B cell (primary cell): Measurements from ENCODE around the gene ADPRH. TPM values are rescaled to one million over a fixed set of nuclear protein-coding genes. Genes with fewer than 3 reads are reported as not detected.

ENCODE experiments used
- ATAC-seq: fragments of 200-7000 bp; cut with Tn5 transposase; one replicate; pipeline ENCODE4 v1.10.0; 2021; ENCODE audit warnings: low read depth, mild to moderate bottlenecking, moderate number of reproducible peaks, moderate library complexity
- CTCF ChIA-PET: fragments of 350-600 bp; sonication (Branson Sonifier 250); formaldehyde crosslinking; loops from one replicate; lab custom pipeline; 2021; ENCODE audit warnings: antibody characterized with exemption, inconsistent platforms; lab: Charles Lee
- POLR2A ChIA-PET: fragments of 350-600 bp; sonication (Branson Sonifier 250); formaldehyde crosslinking; loops from one replicate; lab custom pipeline; 2021; ENCODE audit warnings: antibody characterized with exemption; lab: Charles Lee
- DNase-seq: peaks from one replicate; pipeline ENCODE4 v3.0.0; 2013
- H2AFZ ChIP-seq: 2 replicates; pipeline ENCODE4 v1.6.1; 2012; ENCODE audit warnings: mild to moderate bottlenecking, low read depth, low read length; ENCODE audit not compliant: insufficient read depth, poor library complexity, severe bottlenecking
- H3K27ac ChIP-seq, 2 donors: 1 replicate in 1 of 2; 2 replicates in 1 of 2; pipeline ENCODE4 v1.5.1; 2012 to 2013; ENCODE audit warnings: low read length in 2 of 2, mild to moderate bottlenecking in 2 of 2, moderate library complexity in 1 of 2
- H3K27me3 ChIP-seq, 4 experiments: fragments of 200-600 bp in 1 of 4; sonication (generic) in 1 of 4; replicated peaks in 1 of 4; 1 replicate in 2 of 4; 2 replicates in 2 of 4; pipeline versions ENCODE4 v1.6.1 to v1.7.0; 2013 to 2016; ENCODE audit warnings: low read length in 3 of 4, mild to moderate bottlenecking in 2 of 4, mixed read lengths in 1 of 4, moderate library complexity in 1 of 4; ENCODE audit not compliant: insufficient read depth in 4 of 4, control insufficient read depth in 3 of 4; ENCODE audit errors: control extremely low read depth in 1 of 4
- H3K36me3 ChIP-seq, 2 experiments: replicated peaks in 1 of 2; 1 replicate in 1 of 2; 2 replicates in 1 of 2; pipeline versions ENCODE4 v1.6.1 to v1.7.1; 2013; ENCODE audit warnings: low read length in 1 of 2; ENCODE audit not compliant: insufficient read depth in 2 of 2, control insufficient read depth in 1 of 2; ENCODE audit errors: control extremely low read depth in 1 of 2, extremely low read depth in 1 of 2
- H3K4me1 ChIP-seq, 2 donors: fragments of 200-600 bp in 1 of 2; sonication (generic) in 1 of 2; 1 replicate in 1 of 2; 2 replicates in 1 of 2; pipeline versions ENCODE4 v1.5.1 to v1.6.1; 2013 to 2017; ENCODE audit warnings: low read length in 2 of 2; ENCODE audit not compliant: control insufficient read depth in 2 of 2, insufficient read depth in 2 of 2
- H3K4me2 ChIP-seq: replicated peaks from 2 replicates; pipeline ENCODE3; 2012; ENCODE audit warnings: mild to moderate bottlenecking, low read depth, low read length; ENCODE audit not compliant: poor library complexity, severe bottlenecking
- H3K4me3 ChIP-seq, 5 experiments: fragments of 200-600 bp in 1 of 5; sonication (generic) in 1 of 5; 1 replicate in 3 of 5; 2 replicates in 2 of 5; pipeline versions ENCODE4 v1.5.1 to v1.7.0; 2011 to 2016; ENCODE audit warnings: low read length in 4 of 5, mild to moderate bottlenecking in 4 of 5, low read depth in 2 of 5, control low read depth in 1 of 5, moderate library complexity in 1 of 5; ENCODE audit not compliant: insufficient read depth in 1 of 5; ENCODE audit errors: control extremely low read depth in 1 of 5, extremely low read depth in 1 of 5
- H3K79me2 ChIP-seq: fragments of 200-600 bp; sonication (generic); one replicate; pipeline ENCODE4 v1.6.0; 2016; ENCODE audit warnings: low read length; ENCODE audit not compliant: control insufficient read depth, insufficient read depth
- H3K9ac ChIP-seq: fragments of 200-600 bp; sonication (generic); 2 replicates; pipeline ENCODE4 v1.6.1; 2017; ENCODE audit warnings: mild to moderate bottlenecking, low read length, moderate library complexity
- H3K9me3 ChIP-seq, 3 donors: one replicate each; pipeline versions ENCODE4 v1.6.1 to v1.7.1; 2013; ENCODE audit warnings: low read length in 2 of 3; ENCODE audit not compliant: control insufficient read depth in 2 of 3, insufficient read depth in 1 of 3; ENCODE audit errors: control extremely low read depth in 1 of 3
- H4K20me1 ChIP-seq: 2 replicates; pipeline ENCODE4 v1.6.0; 2012; ENCODE audit warnings: mild to moderate bottlenecking, low read length; ENCODE audit not compliant: insufficient read depth, control insufficient read depth, poor library complexity, severe bottlenecking
- H3K27ac Mint-ChIP-seq: one replicate; pipeline ENCODE4 v1.8.0; 2021; ENCODE audit warnings: mixed read lengths
- H3K27me3 Mint-ChIP-seq: one replicate; pipeline ENCODE4 v1.8.0; 2021; ENCODE audit warnings: mixed read lengths
- H3K4me1 Mint-ChIP-seq: one replicate; pipeline ENCODE4 v1.8.0; 2021; ENCODE audit warnings: mixed read lengths
- H3K4me3 Mint-ChIP-seq: one replicate; pipeline ENCODE4 v1.8.0; 2021; ENCODE audit warnings: mixed read lengths
- H3K9me3 Mint-ChIP-seq: one replicate; pipeline ENCODE4 v1.8.0; 2022; ENCODE audit warnings: mixed read lengths; ENCODE audit not compliant: insufficient read depth
- EZH2 ChIP-seq: IDR thresholded peaks from 2 replicates; pipeline ENCODE4 v1.6.1; 2012; ENCODE audit warnings: borderline replicate concordance, low read depth, mild to moderate bottlenecking, moderate library complexity, low read length; ENCODE audit not compliant: insufficient read depth, poor library complexity, severe bottlenecking
- WGBS: methylation state at CpG from one replicate; pipeline ENCODE4 v1.1.5; 2013; ENCODE audit warnings: missing lambda C conversion rate; ENCODE audit not compliant: insufficient coverage; 5-methylcytosine and 5-hydroxymethylcytosine counted together
- intact Hi-C: fragments of 100-400 bp; cut with micrococcal nuclease; formaldehyde crosslinking; loops from one replicate; pipeline ENCODE4 v1.10.0; 2022
- polyA plus RNA-seq: library from polyadenylated mRNA; depleted of rRNA; stranded (reverse); fragments of >200 nt; gene quantifications from 2 replicates; pipeline ENCODE4 v1.2.3, GENCODE V29; 2012
- total RNA-seq, 2 donors: library from RNA; stranded (reverse); fragments of 120-200 nt in 1 of 2; gene quantifications; 1 replicate in 1 of 2; 2 replicates in 1 of 2; pipeline versions ENCODE4 v1.2.3 to v1.2.4, GENCODE V29; 2013 to 2022
- TF ChIP-seq, protein P1 (sequence below): fragments of 200-600 bp; IDR thresholded peaks from one replicate; pipeline ENCODE4 v1.8.0; 2022; ENCODE audit warnings: antibody characterized with exemption, mild to moderate bottlenecking

Gene ADPRH
- total and polyA plus RNA-seq, 2 donors (not counting 1 experiment from before 2014, with no cell fraction given), result 10.0 to 24.5 TPM

DNA sequence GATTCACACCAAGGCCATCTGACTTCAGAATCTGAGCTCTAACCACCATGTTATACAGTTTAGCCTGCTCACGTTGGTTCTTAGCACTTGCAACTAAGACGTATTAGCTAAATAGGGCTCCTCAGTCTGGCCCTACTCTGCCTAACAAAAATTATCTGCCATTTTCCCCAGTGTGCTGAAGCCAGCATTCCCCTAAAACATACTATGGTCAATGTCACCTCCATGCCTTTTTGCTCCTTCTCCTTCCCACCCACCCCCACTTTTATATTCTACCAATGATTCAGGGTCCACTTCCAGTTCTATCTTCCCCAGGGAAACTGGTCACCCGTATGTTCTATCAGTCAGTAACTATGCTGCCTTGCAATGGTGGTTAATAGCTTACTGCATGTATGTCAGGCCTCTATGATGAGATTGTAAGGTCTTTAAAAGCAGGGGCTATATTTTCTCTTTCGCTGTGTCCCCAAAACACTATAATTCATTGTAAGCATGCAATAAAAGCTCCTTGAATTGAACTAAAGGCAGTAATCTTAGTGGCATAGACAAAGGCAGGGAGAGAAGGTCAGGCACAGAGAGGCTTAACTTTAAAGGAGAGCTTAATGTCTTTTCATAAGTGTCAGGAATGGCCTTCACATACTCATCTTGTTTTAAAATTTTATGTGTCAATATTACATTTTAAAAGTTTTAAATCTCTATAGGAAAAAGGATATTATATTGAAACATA lies 57.8 kb downstream of the ADPRH start:
- Mint-ChIP-seq H3K9me3 (peaks cover 4% of the 10 kb centered on the region), H3K4me1 (peaks cover 24% of the 10 kb centered on the region), H3K4me3 (no peak overlapping the region), H3K27me3 (no peaks in the 10 kb centered on the region), H3K27ac (no peak overlapping the region)
- no peak for ATAC-seq
- ChIA-PET CTCF (no interaction called here), POLR2A (no interaction called here)
- Histone ChIP-seq H3K79me2 (no peaks in the 10 kb centered on the region), H3K4me1 (peaks cover 16 to 20% of the 10 kb centered on the region in 2 donors), H4K20me1 (no peaks in the 10 kb centered on the region), H3K4me2 (no peak overlapping the region), H3K9me3 (no peaks in the 10 kb centered on the region), H3K27me3 (no peaks in the 10 kb centered on the region), H2AFZ (no peak overlapping the region), H3K9ac (no peak overlapping the region), H3K36me3 (peaks cover 0 to 2% of the 10 kb centered on the region in 2 experiments), H3K4me3 (no peak overlapping the region), H3K27ac (no peak overlapping the region)
- intact Hi-C loops, result no loop called here
- WGBS, result 86% methylated on average over 2 of the region's 4 CpGs
- no peak for TF ChIP-seq EZH2
- TF ChIP-seq, protein P1, sequence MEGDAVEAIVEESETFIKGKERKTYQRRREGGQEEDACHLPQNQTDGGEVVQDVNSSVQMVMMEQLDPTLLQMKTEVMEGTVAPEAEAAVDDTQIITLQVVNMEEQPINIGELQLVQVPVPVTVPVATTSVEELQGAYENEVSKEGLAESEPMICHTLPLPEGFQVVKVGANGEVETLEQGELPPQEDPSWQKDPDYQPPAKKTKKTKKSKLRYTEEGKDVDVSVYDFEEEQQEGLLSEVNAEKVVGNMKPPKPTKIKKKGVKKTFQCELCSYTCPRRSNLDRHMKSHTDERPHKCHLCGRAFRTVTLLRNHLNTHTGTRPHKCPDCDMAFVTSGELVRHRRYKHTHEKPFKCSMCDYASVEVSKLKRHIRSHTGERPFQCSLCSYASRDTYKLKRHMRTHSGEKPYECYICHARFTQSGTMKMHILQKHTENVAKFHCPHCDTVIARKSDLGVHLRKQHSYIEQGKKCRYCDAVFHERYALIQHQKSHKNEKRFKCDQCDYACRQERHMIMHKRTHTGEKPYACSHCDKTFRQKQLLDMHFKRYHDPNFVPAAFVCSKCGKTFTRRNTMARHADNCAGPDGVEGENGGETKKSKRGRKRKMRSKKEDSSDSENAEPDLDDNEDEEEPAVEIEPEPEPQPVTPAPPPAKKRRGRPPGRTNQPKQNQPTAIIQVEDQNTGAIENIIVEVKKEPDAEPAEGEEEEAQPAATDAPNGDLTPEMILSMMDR, result no peak
- no peak for DNase-seq
